Naive thymus-derived CD4-positive, alpha-beta T cell (primary cell): ENCODE data around the gene UBE4B. TPM values are rescaled to one million over a fixed set of nuclear protein-coding genes. Genes with fewer than 3 reads are reported as not detected.

Experiments
- ATAC-seq: fragments of 150-1000 bp; cut with Tn5 transposase; 2 replicates; pipeline ENCODE4 v1.10.0; 2021; ENCODE audit warnings: mild to moderate bottlenecking, moderate library complexity
- CTCF ChIA-PET: fragments of 350-600 bp; sonication (Branson Sonifier 250); formaldehyde crosslinking; loops from one replicate; lab custom pipeline; 2021; ENCODE audit warnings: antibody characterized with exemption; lab: Charles Lee
- POLR2A ChIA-PET: fragments of 350-600 bp; sonication (Branson Sonifier 250); formaldehyde crosslinking; loops from one replicate; lab custom pipeline; 2021; ENCODE audit warnings: antibody characterized with exemption, inconsistent platforms; lab: Charles Lee
- DNase-seq, 9 donors: peaks; one replicate each; pipeline versions ENCODE4 v3.0.0 to v3.0.0-alpha.2; 2020 to 2022; ENCODE audit warnings: mixed read lengths in 1 of 9
- H3K27ac ChIP-seq: one replicate; pipeline ENCODE4 v1.7.0; 2013; ENCODE audit warnings: mild to moderate bottlenecking, low read depth, low read length, moderate library complexity
- H3K27me3 ChIP-seq, 2 donors: one replicate each; pipeline ENCODE4 v1.7.0; 2013; ENCODE audit warnings: low read length in 2 of 2, mild to moderate bottlenecking in 2 of 2, moderate library complexity in 2 of 2; ENCODE audit not compliant: control insufficient read depth in 2 of 2, insufficient read depth in 2 of 2
- H3K36me3 ChIP-seq, 3 experiments: 1 replicate in 2 of 3; 2 replicates in 1 of 3; pipeline ENCODE4 v1.7.0; 2013; ENCODE audit warnings: low read length in 3 of 3, mild to moderate bottlenecking in 3 of 3, moderate library complexity in 1 of 3; ENCODE audit not compliant: insufficient read depth in 3 of 3, control insufficient read depth in 2 of 3
- H3K4me1 ChIP-seq, 2 donors: one replicate each; pipeline ENCODE4 v1.7.0; 2013; ENCODE audit warnings: low read length in 2 of 2, mild to moderate bottlenecking in 2 of 2, moderate library complexity in 1 of 2; ENCODE audit not compliant: control insufficient read depth in 2 of 2, insufficient read depth in 2 of 2
- H3K4me3 ChIP-seq: 2 replicates; pipeline ENCODE4 v1.7.0; 2013; ENCODE audit warnings: mild to moderate bottlenecking, low read length
- H3K9me3 ChIP-seq, 3 experiments: 1 replicate in 2 of 3; 2 replicates in 1 of 3; pipeline ENCODE4 v1.7.0; 2013; ENCODE audit warnings: low read length in 3 of 3; ENCODE audit not compliant: control insufficient read depth in 2 of 3
- H3K27ac Mint-ChIP-seq, 9 donors: one replicate each; pipeline ENCODE4 v1.8.0; 2020 to 2022; ENCODE audit warnings: mixed read lengths in 9 of 9, mild to moderate bottlenecking in 8 of 9, moderate library complexity in 5 of 9, inconsistent platforms in 2 of 9
- H3K27me3 Mint-ChIP-seq, 5 donors: one replicate each; pipeline ENCODE4 v1.8.0; 2021 to 2022; ENCODE audit warnings: mixed read lengths in 5 of 5, mild to moderate bottlenecking in 1 of 5
- H3K36me3 Mint-ChIP-seq, 5 donors: one replicate each; pipeline ENCODE4 v1.8.0; 2020 to 2022; ENCODE audit warnings: mixed read lengths in 5 of 5, mild to moderate bottlenecking in 3 of 5, inconsistent platforms in 1 of 5
- H3K4me1 Mint-ChIP-seq, 7 donors: one replicate each; pipeline ENCODE4 v1.8.0; 2020 to 2022; ENCODE audit warnings: mixed read lengths in 7 of 7, mild to moderate bottlenecking in 3 of 7, inconsistent platforms in 1 of 7
- H3K4me3 Mint-ChIP-seq, 10 donors: one replicate each; pipeline ENCODE4 v1.8.0; 2020 to 2022; ENCODE audit warnings: mild to moderate bottlenecking in 10 of 10, mixed read lengths in 10 of 10, moderate library complexity in 6 of 10, inconsistent platforms in 2 of 10
- H3K9me3 Mint-ChIP-seq, 11 donors: one replicate each; pipeline ENCODE4 v1.8.0; 2020 to 2022; ENCODE audit warnings: mixed read lengths in 11 of 11, mild to moderate bottlenecking in 4 of 11, inconsistent platforms in 1 of 11, moderate library complexity in 1 of 11
- intact Hi-C, 2 donors: fragments of 100-400 bp; cut with micrococcal nuclease; formaldehyde crosslinking; loops; one replicate each; pipeline ENCODE4 v1.15.1; 2023
- polyA plus RNA-seq, 2 donors: library from polyadenylated mRNA; unstranded; fragments of 300-500 nt; fragmentation: Illumina TruSeq; gene quantifications; one replicate each; pipeline ENCODE4 v1.2.3, GENCODE V29; 2021
- total RNA-seq, 6 experiments: library from RNA in 5 of 6; stranded (reverse) in 5 of 6; gene quantifications; 1 replicate in 5 of 6; 2 replicates in 1 of 6; pipeline ENCODE4 v1.2.3 and lab custom pipeline; 2021 to 2026

UBE4B gene
- total and polyA plus RNA-seq, 7 experiments from 2014 or later: 7.5 to 48.3 (median 39.2) TPM

GRCh38 chr1:10108948-10109708 lies 76.4 kb downstream of the UBE4B start:
- Mint-ChIP-seq H3K36me3 (peaks cover 14 to 64% (median 46%) of the 10 kb centered on the region in 5 donors), H3K9me3 (peaks cover 0 to 1% (median 0%) of the 10 kb centered on the region in 11 donors), H3K4me1 (peaks cover 0 to 6% (median 0%) of the 10 kb centered on the region in 7 donors), H3K27me3 (no peaks in the 10 kb centered on the region), H3K4me3 (no peak overlapping the region), H3K27ac (no peak overlapping the region)
- ChIA-PET CTCF (interaction anchor here (0.6 kb wide), 1 partner anchor 47 kb away, joined by 3 read pairs; no protein-coding TSS in a partner anchor), POLR2A (no interaction called here)
- Histone ChIP-seq H3K36me3 (peaks cover 8 to 69% (median 27%) of the 10 kb centered on the region in 3 experiments), H3K9me3 (no peaks in the 10 kb centered on the region), H3K4me1 (no peaks in the 10 kb centered on the region), H3K4me3 (no peak overlapping the region), H3K27ac (no peak overlapping the region), H3K27me3 (no peaks in the 10 kb centered on the region)
- intact Hi-C loops: no loop called here
- ATAC-seq: no peak
- DNase-seq: no peak

- Histone ChIP-seq H3K27ac (no peak overlapping the region), H3K4me1 (no peaks in the 10 kb centered on the region), H3K36me3 (peaks cover 0 to 48% (median 2%) of the 10 kb centered on the region in 3 experiments), H3K4me3 (no peak overlapping the region), H3K27me3 (no peaks in the 10 kb centered on the region), H3K9me3 (no peaks in the 10 kb centered on the region)
- CTCF ChIA-PET: no interaction called here
- H3K4me3 Mint-ChIP-seq: no peak overlapping the region
- peaks cover 0 to 6% (median 0%) of the 10 kb centered on the region in 7 donors for H3K4me1 Mint-ChIP-seq
- intact Hi-C loops: no loop called here
- POLR2A ChIA-PET: no interaction called here
- H3K9me3 Mint-ChIP-seq: peaks cover 0 to 1% (median 0%) of the 10 kb centered on the region in 11 donors
- no peak overlapping the region for H3K27ac Mint-ChIP-seq
- H3K27me3 Mint-ChIP-seq: no peaks in the 10 kb centered on the region
- no peak for DNase-seq
- ATAC-seq: no peak
- peaks cover 7 to 45% (median 35%) of the 10 kb centered on the region in 5 donors for H3K36me3 Mint-ChIP-seq
Observed at GRCh38 chr1:10113501-10113900, 80.7 kb downstream of the UBE4B start.

DNA sequence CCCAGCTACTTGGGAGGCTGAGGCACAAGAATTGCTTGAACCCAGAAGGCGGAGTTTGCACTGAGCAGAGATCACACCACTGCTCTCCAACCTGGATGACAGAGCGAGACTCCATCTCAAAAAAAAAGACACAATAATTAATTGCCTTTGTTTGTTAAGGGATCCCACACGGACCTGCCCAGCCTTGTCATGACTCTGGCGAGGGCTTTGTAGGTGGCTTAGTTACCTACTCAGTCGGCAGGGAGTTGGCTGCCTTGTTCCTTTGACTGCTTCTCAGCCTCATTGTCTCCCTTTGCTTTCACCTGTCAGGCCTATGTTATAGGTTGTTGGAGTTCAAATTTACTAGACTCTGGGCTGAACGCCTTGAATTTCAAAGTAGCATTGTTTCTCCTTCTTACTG lies 82.0 kb downstream of the UBE4B start:
- H3K27ac ChIP-seq: no peak overlapping the region
- H3K4me3 ChIP-seq: no peak overlapping the region
- no peak for DNase-seq
- Mint-ChIP-seq H3K4me1 (peaks cover 0 to 6% (median 0%) of the 10 kb centered on the region in 7 donors), H3K27ac (no peak overlapping the region), H3K9me3 (peaks cover 0 to 1% (median 0%) of the 10 kb centered on the region in 11 donors), H3K27me3 (no peaks in the 10 kb centered on the region), H3K4me3 (no peak overlapping the region), H3K36me3 (peaks cover 13 to 46% (median 33%) of the 10 kb centered on the region in 5 donors)
- H3K9me3 ChIP-seq: no peaks in the 10 kb centered on the region
- CTCF ChIA-PET: no interaction called here
- H3K36me3 ChIP-seq: peaks cover 0 to 44% (median 0%) of the 10 kb centered on the region in 3 experiments
- no peaks in the 10 kb centered on the region for H3K4me1 ChIP-seq
- intact Hi-C loops: no loop called here
- POLR2A ChIA-PET: no interaction called here
- no peak for ATAC-seq
- no peaks in the 10 kb centered on the region for H3K27me3 ChIP-seq

GRCh38 chr1:10117132-10117531 lies 84.4 kb downstream of the UBE4B start:
- Histone ChIP-seq H3K36me3 (peaks cover 0 to 41% (median 0%) of the 10 kb centered on the region in 3 experiments), H3K9me3 (no peaks in the 10 kb centered on the region), H3K4me3 (no peak overlapping the region), H3K27ac (no peak overlapping the region), H3K4me1 (no peaks in the 10 kb centered on the region), H3K27me3 (no peaks in the 10 kb centered on the region)
- Mint-ChIP-seq H3K27me3 (no peaks in the 10 kb centered on the region), H3K27ac (no peak overlapping the region), H3K36me3 (peaks cover 10 to 38% (median 17%) of the 10 kb centered on the region in 5 donors), H3K9me3 (no peaks in the 10 kb centered on the region), H3K4me3 (no peak overlapping the region), H3K4me1 (peaks cover 0 to 6% (median 0%) of the 10 kb centered on the region in 7 donors)
- POLR2A ChIA-PET: no interaction called here
- DNase-seq (no peak), ATAC-seq (no peak)
- intact Hi-C loops: no loop called here
- CTCF ChIA-PET: no interaction called here

DNA sequence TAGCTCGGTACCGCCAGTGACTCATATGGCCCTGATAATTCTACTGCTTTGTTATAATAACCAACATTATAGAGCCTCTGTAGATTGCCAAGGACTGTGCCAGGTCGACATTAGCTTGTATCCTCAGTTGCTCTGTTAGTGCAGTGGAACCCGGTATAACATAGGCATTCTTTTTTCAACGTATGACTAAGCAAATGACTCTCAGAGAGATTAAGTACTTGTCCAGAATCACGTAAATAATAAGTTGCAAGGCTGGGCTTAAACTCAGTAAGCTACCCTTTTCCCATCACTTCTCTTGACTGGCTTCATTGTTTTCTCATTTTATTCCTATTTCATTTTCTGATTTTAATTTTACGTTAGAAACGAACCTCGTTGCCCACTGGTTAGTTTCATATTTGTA lies 85.1 kb downstream of the UBE4B start:
- H3K4me1 Mint-ChIP-seq: peaks cover 0 to 1% (median 0%) of the 10 kb centered on the region in 7 donors
- no peaks in the 10 kb centered on the region for H3K4me1 ChIP-seq
- H3K27me3 Mint-ChIP-seq: no peaks in the 10 kb centered on the region
- no peak for DNase-seq
- H3K9me3 Mint-ChIP-seq: no peaks in the 10 kb centered on the region
- H3K36me3 Mint-ChIP-seq: peaks cover 8 to 39% (median 15%) of the 10 kb centered on the region in 5 donors
- no peak overlapping the region for H3K27ac Mint-ChIP-seq
- CTCF ChIA-PET: no interaction called here
- no peak overlapping the region for H3K4me3 ChIP-seq
- POLR2A ChIA-PET: no interaction called here
- H3K27ac ChIP-seq: no peak overlapping the region
- intact Hi-C loops: no loop called here
- no peaks in the 10 kb centered on the region for H3K27me3 ChIP-seq
- H3K36me3 ChIP-seq: peaks cover 0 to 45% (median 0%) of the 10 kb centered on the region in 3 experiments
- H3K4me3 Mint-ChIP-seq: no peak overlapping the region
- no peak for ATAC-seq
- H3K9me3 ChIP-seq: no peaks in the 10 kb centered on the region

- H3K27ac Mint-ChIP-seq: no peak overlapping the region
- POLR2A ChIA-PET: no interaction called here
Observed at GRCh38 chr1:10121688-10122087, 88.9 kb downstream of the UBE4B start.

More at GRCh38 chr1:10121688-10122087, 88.9 kb downstream of the UBE4B start:
- DNase-seq: no peak
- no peak overlapping the region for H3K4me3 Mint-ChIP-seq
- ATAC-seq: no peak
- H3K27me3 Mint-ChIP-seq: no peaks in the 10 kb centered on the region
- no peaks in the 10 kb centered on the region for H3K4me1 ChIP-seq
- H3K9me3 ChIP-seq: no peaks in the 10 kb centered on the region
- H3K9me3 Mint-ChIP-seq: no peaks in the 10 kb centered on the region
- intact Hi-C loops: no loop called here
- peaks cover 5 to 40% (median 13%) of the 10 kb centered on the region in 5 donors for H3K36me3 Mint-ChIP-seq
- no peak overlapping the region for H3K4me3 ChIP-seq
- CTCF ChIA-PET: no interaction called here
- H3K36me3 ChIP-seq: peaks cover 0 to 46% (median 0%) of the 10 kb centered on the region in 3 experiments
- H3K27me3 ChIP-seq: no peaks in the 10 kb centered on the region
- no peak overlapping the region for H3K27ac ChIP-seq
- H3K4me1 Mint-ChIP-seq: no peaks in the 10 kb centered on the region
